ENCODE measurements around the gene ZFAND2B.

Gene ZFAND2B

DNA sequence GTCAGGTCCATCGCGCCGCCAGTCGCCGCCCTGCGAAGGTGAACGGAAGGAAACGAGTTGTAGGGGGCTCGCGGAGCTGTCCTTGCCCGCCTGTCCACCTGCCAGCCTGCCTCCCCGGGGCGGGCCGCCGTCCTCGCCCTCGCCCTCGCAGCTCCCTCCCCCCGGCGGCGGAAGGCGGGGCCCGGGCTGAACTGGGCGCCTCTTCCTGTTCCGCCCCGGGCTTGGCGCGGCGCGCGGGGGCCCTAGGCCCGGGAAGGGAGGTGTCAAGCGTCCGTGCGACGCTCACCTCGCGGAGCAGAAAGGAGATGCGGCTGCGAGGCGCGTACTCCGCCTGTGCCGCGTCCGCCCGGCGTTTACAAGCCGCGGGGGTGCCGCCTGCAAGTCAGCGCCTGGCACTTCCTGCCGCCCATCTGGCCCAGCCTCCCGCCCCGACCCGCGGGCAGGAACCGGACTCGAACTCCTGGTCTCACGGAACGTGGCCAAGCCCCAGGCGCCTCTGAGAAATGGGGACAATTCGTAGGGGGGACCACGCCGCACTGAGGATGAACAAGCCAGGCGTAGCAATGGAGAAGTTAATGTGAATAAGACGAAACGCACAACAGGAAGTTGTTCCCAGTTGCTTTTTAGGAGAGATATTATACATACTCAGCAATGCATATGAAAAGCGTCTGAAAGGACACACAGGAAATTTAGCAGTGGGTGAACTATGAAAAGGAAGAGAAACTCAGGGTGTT lies 29.6 kb upstream of the ZFAND2B start, which contains the start of gene CNPPD1:
TSS of gene CNPPD1 (minus strand) at position 108 of the 734 bp plus-strand sequence. CDS start at position 11, 97 bp downstream.
- Histone ChIP-seq H3K4me3 (ENCODE audit: low read length) (peak within 1 kb of the TSS; percentile 97), H4K20me1 (ENCODE audit: insufficient read depth, low read length) (no peaks in the 10 kb centered on the region), H3K79me2 (ENCODE audit: low read length) (peaks cover 8% of the 10 kb centered on the region), H3K4me2 (ENCODE audit: low read length) (peak within 1 kb of the TSS; percentile 96), H2AFZ (ENCODE audit: low read depth, low read length) (peak within 1 kb of the TSS; percentile 36; the same call in 1 of the 2 replicates), H3K36me3 (replicated peaks; ENCODE audit: low read depth, low read length) (peaks cover 8% of the 10 kb centered on the region), H3K27ac (ENCODE audit: low read length) (peak within 1 kb of the TSS; percentile 98), H3K9me3 (ENCODE audit: insufficient read depth, low read length) (no peaks in the 10 kb centered on the region), H3K27me3 (ENCODE audit: low read depth, low read length) (no peaks in the 10 kb centered on the region), H3K9ac (ENCODE audit: low read length) (peak within 1 kb of the TSS; percentile 99), H3K4me1 (ENCODE audit: low read length) (peaks cover 13% of the 10 kb centered on the region)
- TF ChIP-seq EZH2phosphoT487 (IDR thresholded peaks at IDR 0.05; ENCODE audit: low read depth) = no peak
- TF ChIP-seq, protein P1, sequence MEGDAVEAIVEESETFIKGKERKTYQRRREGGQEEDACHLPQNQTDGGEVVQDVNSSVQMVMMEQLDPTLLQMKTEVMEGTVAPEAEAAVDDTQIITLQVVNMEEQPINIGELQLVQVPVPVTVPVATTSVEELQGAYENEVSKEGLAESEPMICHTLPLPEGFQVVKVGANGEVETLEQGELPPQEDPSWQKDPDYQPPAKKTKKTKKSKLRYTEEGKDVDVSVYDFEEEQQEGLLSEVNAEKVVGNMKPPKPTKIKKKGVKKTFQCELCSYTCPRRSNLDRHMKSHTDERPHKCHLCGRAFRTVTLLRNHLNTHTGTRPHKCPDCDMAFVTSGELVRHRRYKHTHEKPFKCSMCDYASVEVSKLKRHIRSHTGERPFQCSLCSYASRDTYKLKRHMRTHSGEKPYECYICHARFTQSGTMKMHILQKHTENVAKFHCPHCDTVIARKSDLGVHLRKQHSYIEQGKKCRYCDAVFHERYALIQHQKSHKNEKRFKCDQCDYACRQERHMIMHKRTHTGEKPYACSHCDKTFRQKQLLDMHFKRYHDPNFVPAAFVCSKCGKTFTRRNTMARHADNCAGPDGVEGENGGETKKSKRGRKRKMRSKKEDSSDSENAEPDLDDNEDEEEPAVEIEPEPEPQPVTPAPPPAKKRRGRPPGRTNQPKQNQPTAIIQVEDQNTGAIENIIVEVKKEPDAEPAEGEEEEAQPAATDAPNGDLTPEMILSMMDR (IDR thresholded peaks at IDR 0.05; ENCODE audit: low read depth, low read length) = no peak

DNA sequence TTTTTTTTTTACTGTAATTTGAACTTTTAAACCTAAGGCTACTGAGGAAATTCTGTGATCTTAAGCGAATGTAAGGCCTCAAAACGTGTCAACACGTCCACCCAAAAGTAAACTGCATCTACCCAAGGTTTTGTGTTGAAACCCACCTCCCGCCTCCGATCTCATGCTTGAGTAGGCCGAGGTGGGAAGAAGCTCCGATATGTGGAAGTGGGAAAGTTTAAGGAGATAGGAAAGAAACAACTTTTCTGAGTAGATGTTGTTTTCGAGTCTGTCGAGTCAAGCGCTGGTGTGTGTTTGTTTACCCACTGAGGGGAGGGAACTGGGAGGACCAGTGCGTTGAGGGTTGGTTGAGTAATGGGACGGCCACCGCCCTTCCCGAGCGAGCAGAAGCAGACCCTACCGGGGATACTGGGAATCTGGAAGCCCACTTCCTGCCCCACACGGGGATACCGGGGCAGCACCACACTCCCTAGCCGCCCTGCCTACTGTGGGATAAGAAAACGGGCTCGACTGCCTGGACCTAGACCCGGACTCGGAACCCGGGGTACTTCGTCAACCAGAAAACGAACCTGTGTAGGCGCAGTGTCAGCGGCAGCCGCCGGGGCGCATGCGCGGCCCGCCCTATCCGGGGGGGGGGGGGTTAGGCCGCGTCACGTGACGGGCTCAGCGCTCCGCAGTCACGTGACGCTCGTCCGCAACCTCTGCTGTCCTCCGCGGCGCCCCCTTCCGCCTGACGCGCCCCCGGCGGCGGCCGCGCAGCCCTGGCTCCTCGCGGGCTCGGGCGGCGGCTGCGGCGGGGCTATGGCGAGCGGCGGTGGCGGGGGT lies 28.8 kb upstream of the ZFAND2B start, which contains the start of gene RETREG2:
TSS of gene RETREG2 (plus strand) at position 724 of the 825 bp plus-strand sequence. CDS start at position 802, 78 bp downstream.
- Histone ChIP-seq H3K27me3 (ENCODE audit: low read depth, low read length) (no peaks in the 10 kb centered on the region), H3K4me3 (ENCODE audit: low read length) (peak within 1 kb of the TSS; percentile 97), H3K27ac (ENCODE audit: low read length) (peak within 1 kb of the TSS; percentile 98), H3K36me3 (replicated peaks; ENCODE audit: low read depth, low read length) (peaks cover 8% of the 10 kb centered on the region), H3K9me3 (ENCODE audit: insufficient read depth, low read length) (no peaks in the 10 kb centered on the region), H4K20me1 (ENCODE audit: insufficient read depth, low read length) (no peaks in the 10 kb centered on the region), H2AFZ (ENCODE audit: low read depth, low read length) (peak within 1 kb of the TSS; percentile 36; the same call in 1 of the 2 replicates), H3K79me2 (ENCODE audit: low read length) (peaks cover 8% of the 10 kb centered on the region), H3K4me1 (ENCODE audit: low read length) (peaks cover 13% of the 10 kb centered on the region), H3K9ac (ENCODE audit: low read length) (peak within 1 kb of the TSS; percentile 99), H3K4me2 (ENCODE audit: low read length) (peak within 1 kb of the TSS; percentile 99)
- no peak for TF ChIP-seq EZH2phosphoT487 (IDR thresholded peaks at IDR 0.05; ENCODE audit: low read depth)
- TF ChIP-seq, protein P1 (IDR thresholded peaks at IDR 0.05; ENCODE audit: low read depth, low read length) = 0 out of 2 replicates have a peak, but pooled peaks have one; percentile 5

DNA sequence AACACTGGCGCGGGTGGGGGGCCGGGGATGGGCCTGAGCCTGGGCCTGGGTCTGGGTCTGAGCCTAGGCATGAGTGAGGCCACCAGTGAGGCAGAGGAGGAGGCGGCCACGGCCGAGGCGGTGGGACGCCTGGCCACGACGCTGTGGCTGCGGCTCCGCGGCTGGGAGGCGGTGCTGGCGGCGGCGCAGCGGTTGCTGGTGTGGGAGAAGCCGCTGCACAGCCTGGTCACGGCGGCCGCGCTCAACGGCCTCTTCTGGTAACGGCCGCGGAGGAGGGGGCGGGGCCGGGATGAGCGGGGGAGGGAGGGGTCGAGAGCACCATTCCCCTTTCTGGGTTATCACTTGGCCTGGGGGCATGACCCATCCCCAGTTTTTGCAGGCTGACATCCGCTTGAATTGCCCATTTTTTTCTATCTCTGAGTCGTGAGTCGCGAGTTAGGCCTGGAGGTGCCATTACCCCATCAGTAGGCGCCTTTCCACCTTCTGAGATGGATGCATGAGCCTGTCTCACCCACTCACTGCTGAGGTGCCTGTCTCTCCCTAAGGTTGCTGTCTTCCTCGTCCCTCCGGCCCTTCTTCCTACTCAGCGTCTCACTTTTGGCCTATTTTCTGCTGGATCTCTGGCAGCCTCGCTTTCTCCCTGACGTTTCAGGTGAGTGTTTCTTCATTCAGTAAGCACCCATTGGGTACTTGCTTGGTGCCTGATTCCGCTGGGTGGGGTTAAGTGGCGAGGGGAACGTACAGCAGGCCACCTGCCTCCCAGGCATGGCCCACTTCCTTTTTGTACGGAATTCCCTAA lies 28.0 kb upstream of the ZFAND2B start:
- H2AFZ ChIP-seq (ENCODE audit: low read depth, low read length) = no peak overlapping the region
- peak overlapping the region; percentile 99 for H3K4me2 ChIP-seq (ENCODE audit: low read length)
- H3K36me3 ChIP-seq (replicated peaks; ENCODE audit: low read depth, low read length) = peaks cover 13% of the 10 kb centered on the region
- peak overlapping the region; percentile 97 for H3K4me3 ChIP-seq (ENCODE audit: low read length)
- no peak for TF ChIP-seq EZH2phosphoT487 (IDR thresholded peaks at IDR 0.05; ENCODE audit: low read depth)
- TF ChIP-seq, protein P1 (IDR thresholded peaks at IDR 0.05; ENCODE audit: low read depth, low read length) = no peak
- H3K9me3 ChIP-seq (ENCODE audit: insufficient read depth, low read length) = no peaks in the 10 kb centered on the region
- H3K27me3 ChIP-seq (ENCODE audit: low read depth, low read length) = no peaks in the 10 kb centered on the region
- peaks cover 13% of the 10 kb centered on the region for H3K4me1 ChIP-seq (ENCODE audit: low read length)
- no peaks in the 10 kb centered on the region for H4K20me1 ChIP-seq (ENCODE audit: insufficient read depth, low read length)
- H3K27ac ChIP-seq (ENCODE audit: low read length) = peak overlapping the region; percentile 40
- H3K79me2 ChIP-seq (ENCODE audit: low read length) = peaks cover 8% of the 10 kb centered on the region
- H3K9ac ChIP-seq (ENCODE audit: low read length) = peak overlapping the region; percentile 77

Measured in OCI-LY3 (cell line).